Stimulated activated CD8-positive, alpha-beta memory T cell treated with anti-CD3 and anti-CD28 coated beads, Interleukin-7, amount 100 ng/mL, for 24 hours (primary cell): ENCODE data around the gene SEPTIN10.
"Not testable (repeated sequence)": the region's sequence is repeated elsewhere in the genome, so short reads cannot be mapped to it uniquely, and the experiment has no call there.

ENCODE experiments used
- DNase-seq: peaks from one replicate; pipeline ENCODE4 v3.0.0-alpha.2; 2020; ENCODE audit warnings: low read depth

The SEPTIN10 gene

DNA sequence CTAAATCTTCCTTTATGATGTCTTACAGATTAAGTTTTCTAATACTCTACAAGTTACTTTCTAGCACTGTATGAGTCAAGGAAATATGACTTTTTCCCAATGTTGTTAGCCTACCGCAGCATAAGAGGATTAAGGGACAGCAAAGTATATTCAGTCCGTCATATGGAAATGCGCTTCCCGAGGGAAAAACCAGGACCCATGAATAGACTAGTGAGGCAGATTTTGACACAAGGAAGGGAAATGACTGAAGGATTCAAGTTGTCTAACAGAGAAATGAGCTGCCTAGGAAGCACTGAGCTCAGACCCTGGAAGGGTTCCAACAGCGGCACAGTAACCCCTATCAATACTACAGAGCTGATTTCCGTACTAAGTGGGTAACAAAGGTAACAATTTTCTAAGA lies 12.0 kb downstream of the SEPTIN10 start:
- no peak for DNase-seq

DNA sequence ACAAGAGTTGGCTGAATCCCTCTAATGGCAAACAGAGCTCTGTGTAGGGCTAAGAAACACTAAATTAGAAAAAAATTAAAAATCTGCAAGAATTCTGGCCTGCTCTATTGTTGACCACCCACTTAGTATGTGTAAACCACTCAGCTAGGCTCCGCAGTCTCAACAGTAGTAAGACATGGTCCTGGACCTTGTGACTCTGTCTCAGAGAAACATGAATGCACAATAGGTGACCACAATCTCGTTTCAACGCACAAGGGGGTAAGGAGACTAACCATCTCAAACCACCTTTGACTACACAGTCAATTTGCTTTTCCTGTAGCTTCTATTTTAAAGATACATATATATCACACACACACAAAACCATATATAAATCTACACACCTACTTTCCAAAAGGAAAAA lies 16.5 kb downstream of the SEPTIN10 start:
- DNase-seq = no peak

DNA sequence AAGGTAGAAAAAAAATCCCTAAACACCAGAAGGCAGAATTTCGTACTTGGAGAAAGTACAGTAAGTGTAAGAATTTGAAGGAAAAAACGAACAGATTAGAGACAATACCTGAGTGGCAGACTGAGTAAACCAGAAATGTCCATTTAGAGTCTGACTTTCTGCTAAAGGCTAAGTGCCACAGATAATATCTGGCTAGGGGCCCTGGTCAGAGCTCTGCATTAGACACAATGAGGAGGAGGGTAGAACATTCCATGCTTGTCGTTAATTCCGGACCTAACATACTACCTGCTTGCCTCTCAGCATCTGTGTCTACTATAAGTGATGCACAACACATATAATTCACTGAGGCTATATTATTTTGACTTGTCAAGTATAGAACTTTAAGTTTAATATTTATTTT lies 18.1 kb downstream of the SEPTIN10 start:
- no peak for DNase-seq

DNA sequence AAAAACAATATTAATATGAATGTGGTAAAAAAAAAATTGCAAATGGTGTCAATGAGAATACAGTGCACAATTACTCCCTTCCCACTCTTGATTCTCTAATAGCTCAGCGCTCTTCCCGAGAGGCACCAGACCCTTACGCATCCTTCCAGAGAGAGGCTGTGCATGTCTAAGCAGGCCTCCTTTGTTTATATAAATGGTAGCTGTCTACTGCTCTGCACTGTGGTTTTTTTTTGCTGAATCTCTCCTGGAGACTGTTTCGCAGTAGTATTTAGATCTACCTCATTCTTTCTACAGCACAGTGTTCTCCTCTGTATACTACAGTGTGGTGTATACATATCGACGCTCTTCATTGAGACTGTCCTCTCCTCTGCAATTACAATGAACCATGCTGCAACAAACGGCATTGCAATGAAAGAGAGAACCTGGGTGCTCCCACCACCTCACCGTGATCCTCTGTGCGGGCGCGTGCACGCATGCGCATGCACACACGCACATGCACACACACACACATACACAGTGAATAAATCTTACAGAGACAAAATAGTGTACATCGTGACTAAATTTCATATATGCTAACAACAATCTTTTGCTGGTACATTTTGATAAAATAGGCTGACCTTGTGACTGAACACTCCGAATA lies 19.4 kb downstream of the SEPTIN10 start:
- no peak for DNase-seq

DNA sequence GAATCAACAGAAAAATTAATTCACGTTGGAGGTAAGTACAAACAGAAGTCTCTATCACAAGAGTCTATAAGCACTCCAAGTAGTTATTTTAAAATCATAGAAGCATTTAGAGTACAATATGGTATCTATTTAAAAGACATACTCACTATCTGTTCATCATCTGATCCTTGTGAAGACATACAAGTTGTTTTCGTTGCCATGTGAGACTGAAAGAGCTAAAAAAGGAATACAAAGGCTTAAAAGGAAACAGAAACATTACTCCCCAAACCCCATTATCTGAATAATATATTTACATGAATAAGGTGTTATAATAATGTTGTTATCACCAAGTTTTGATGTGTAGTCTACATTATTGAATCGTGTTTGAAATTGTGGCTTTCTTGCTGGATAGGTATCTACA lies 20.9 kb downstream of the SEPTIN10 start:
- no peak for DNase-seq

DNA sequence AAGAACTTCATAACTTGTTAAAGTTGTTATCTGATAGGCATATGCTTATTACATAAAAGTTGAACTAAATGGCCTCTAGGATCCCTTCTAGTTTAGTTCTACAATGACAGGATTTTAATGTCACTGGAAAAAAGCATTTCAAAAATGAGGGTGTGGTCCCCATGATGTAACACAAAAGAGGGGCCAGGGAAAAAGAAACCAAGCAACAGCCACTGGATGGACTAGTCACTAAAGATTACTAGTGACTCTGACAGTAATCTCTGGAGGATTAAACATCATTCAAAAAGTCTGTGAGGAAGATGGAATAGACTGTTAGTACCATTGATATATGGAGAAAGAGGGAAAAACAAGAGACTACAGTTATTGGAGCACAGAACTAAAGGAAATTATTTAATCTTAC lies 22.6 kb downstream of the SEPTIN10 start:
- no peak for DNase-seq

DNA sequence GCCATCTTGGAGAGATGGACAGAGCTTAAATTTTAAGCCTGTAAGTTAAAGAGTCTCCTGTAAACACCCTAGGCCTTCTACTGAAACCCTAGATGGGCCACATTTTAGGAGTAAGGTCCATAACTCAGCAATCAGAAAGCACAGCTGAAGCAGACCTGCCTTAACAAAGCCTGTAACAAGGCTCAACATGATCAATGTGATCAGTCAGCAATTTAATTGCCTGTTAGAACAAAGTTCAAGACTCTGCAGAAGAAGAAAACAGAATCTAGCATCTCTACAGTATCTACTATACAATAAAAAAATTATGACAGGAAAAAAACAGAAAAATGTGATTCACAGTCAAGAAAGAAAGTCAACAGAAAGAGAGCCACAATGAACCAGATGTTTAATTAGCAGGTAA lies 27.1 kb downstream of the SEPTIN10 start:
- DNase-seq = no peak

DNA sequence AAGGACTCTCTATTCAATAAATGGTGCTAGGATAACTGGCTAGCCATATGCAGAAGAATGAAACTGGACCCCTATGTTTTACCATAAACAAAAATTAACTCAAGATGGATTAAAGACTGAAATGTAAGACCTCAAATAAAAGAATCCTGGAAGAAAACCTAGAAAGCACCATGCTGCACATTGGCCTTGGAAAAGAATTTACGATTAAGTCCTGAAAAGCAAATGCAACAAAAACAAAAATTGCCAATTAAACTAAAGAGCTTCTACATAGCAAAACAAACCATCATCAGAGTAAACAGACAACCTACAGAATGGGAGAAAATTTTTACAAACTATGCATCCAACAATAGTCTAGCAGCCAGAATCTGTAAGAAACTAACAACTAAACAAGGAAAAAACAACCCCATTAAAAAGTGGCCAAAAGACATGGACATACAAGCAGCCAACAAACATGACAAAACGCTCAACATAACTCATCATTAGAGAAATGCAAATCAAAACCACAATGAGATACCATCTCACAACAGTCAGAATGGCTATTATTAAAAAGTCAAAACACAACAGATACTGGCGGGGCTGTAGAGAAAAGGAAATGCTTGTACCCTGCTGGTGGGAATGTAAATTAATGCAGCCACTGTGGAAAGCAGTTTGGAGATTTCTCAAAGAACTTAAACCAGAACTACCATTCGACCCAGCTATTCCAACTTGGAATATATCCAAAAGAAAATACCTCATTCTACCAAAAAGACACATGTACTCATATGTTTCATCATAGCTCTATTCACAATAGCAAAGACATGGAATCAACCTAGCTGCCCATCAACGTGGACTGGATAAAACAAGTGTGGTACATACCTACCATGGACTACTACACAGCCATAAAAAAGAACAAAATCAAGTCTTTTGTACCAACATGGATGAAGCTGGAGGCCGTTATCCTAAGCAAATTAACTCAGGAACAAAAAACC lies 30.6 kb downstream of the SEPTIN10 start:
- DNase-seq = no peak

DNA sequence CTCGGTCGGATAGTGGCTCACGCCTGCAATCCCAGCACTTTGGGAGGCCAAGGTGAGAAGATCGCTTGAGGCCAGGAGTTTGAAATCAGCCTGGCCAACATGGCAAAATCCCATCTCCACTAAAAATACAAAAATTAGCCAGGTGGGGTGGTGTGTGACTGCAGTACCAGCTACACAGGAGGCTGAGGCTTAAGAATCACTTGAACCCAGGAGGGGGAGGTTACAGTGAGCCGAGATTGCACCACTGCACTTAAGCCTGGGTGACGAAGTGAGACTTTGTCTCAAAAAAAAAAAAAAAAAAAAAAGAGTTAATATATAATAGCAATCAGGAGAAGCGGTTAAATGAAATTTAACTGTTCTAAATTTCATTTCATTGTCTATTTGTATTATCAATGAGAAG lies 36.1 kb downstream of the SEPTIN10 start:
- not testable (repeated sequence) for DNase-seq

DNA sequence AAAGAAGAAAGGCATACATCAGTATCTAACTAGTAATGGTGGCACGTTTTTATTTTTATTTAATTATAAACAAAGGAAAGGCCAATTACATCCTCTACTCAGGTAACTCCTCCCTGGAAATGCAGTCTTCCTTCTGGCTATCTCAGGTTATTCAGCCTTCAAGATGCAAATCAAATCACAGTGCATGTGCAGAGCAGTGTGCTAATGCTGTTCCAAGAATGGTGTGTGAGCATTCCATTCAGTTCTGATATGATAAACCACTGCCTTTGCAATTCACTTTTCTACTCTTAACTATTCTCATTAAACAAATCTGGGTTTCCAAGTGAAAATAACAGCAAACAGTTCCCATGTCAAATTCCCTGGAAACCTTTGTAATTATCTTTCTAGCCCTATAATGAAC lies 38.4 kb downstream of the SEPTIN10 start:
- no peak for DNase-seq

DNA sequence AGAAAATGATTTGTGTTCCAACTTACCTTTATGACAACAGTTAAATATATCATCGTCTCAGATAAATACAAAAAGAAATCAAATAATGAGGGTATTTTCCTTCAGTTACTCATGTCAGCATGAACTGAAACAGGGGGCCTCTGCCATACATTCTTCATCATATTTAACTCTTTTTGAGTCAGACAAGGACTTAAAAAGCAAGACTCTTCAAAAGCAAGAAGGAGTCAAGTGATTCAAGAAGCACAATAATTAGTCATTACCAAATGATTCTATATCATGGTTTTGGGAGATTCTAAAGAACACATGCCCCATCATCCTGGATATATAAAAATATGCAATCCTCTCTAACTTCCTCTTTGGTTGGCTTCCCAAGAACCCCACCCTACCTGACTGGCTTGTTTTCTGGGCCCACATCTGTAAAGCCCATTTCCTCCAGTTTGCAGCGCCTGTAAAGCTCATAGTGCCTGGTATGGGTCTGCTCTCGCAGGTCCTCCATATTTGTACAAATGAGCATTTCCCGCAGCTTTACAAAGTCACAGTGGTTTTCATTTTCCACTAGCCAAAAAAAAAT lies 49.7 kb downstream of the SEPTIN10 start:
- no peak for DNase-seq

DNA sequence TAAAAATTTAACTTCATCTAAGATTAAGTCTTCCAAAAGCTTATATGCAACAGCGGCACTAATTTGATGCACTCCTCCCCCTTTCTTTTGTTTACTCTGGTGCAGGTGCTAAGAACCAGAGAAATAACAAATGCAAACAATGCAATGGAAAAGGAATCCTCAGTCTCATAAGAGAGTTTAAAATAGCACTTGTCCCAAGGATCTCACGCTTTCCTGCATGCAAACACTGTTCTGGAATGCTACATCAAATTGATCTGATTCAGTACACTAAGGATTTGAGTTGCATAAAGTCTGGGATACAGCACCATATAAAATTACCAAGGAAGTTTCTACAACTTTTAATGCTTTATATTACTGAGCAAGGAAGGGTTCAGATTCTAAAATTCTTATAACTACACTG lies 50.5 kb downstream of the SEPTIN10 start:
- DNase-seq = no peak

DNA sequence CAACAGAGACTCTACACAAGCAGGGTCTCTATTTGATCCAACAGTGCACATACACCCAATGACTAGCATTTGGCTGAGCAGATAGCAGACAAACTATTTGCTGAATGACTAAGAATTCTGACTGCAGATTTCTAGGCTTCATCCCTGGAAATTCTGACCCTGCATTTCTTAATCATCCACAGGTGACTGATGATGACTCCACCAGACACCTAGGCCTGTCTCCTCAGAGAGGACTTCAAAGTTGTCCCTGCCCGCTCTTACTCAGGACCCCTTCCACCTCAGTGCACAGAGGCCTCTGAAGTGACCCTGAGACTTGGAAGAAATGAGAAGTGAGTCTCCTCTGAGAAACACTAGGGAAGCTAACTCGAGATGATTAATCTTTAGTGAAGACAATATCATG lies 51.3 kb downstream of the SEPTIN10 start:
- no peak for DNase-seq

DNA sequence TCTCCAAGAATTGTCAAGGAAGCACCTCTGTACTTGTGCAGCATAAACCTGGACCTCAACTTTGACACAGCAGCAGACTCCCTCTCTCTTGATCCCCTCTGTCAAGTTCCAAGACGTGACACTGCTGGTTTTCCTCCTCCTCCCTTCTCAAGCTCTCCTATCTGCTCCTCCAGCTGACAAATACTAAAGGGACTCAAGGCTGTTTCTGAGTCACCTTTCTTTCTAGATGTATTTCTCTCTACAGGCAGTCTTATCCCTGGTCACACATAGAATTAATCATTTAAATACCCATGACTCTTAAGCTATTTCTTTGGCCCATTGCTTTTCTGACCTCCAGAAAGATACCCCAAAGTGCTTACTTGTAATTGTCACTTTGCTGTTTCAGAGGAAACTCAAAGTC lies 53.5 kb downstream of the SEPTIN10 start:
- no peak for DNase-seq

DNA sequence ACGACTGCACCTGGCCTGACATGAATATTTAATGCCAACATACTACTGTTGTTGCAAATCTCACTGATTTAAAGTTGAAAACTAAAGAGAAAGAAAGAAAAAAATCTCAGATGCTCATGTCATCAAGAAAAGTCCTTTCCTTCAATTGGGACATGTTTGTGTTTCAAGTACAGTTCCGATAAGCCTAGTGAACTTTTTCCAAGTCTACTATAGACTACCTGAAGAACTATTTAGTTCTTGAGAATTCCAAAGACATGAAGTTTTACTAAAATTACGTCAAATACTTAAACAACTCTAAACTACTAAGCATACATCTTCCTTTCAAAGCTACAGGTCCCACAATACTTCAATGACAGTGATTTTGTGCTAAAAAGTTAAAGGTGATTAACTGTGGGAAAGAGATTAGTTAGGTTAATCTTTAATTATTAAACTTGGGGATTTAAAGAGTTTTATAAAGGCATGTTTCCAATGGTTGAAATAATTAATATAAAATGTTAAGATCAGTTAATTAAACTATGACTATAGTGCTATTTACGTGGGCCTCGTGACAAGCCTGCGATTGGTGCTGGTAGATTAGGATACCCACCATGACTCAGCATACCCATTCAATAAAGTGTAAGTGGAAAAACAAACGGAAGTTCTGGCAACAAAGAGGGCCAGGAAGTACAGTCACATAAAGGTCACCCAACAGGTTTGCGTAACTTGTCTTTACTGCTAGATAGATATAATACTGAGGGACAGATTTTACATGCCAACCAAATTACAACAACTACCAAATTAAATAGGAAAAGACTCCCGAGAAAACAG lies 55.5 kb downstream of the SEPTIN10 start:
- DNase-seq = no peak

DNA sequence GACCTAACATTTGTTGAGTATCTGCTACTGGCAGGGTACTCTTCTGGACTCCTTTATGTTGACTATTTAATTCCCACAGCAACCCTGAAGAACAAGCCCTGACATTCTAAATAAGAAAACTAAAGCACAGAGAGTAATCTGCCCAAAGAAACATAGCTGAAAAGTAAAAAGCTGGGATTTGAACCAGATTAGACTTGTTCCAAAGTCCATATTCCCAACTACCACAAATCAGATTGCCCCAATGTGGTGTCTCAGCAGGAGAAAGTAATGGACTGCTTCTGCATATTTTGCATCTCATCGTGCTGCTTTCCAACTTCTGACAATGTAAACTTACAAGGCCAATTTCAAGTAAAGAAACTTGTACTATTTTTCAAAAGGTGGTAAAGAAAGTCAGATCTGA lies 56.5 kb downstream of the SEPTIN10 start:
- no peak for DNase-seq

DNA sequence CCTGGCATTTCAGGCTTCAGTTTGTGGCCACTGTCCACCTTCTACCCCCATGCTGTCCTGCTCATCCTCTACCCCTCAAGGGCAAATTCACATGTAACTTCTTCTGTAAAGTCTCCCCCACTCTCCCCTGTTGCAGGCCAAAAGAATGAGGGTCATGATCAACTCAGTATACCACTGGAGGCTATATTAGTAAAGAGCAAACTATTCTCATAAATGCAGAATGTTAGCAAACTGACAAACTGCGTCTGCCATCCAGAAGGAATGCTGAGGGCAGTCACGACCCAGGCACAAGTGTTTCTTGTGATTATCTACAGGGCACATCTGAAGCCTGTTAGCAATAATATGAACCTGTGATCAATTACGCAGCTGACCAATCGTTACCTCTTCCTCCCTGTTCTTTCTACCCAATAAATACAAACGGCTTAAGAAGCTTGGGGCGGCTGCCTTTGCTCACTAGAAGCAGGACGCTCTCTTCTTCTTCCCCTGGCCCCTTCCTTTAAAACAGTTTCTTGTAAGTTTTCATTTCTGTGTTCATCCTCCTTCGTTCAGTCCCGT lies 58.3 kb downstream of the SEPTIN10 start:
- DNase-seq = no peak

DNA sequence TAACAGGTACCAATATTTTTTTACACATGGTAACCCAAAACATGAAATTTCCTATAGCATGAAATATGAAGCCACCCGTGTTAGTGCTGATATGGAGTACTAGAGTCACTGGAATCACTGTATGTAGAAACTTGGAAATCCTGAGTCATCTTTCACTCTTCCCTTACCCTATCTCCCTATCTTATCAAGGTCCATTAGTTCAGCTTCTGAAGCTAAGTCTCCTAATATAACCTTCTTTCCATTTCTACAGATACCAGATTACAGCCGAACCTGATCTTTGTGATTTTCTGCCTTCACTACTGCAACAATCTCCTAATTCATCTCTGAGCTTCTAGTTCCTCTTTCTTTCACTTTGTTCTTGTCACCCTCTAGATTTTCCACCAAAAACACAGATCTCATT lies 59.0 kb downstream of the SEPTIN10 start:
- DNase-seq = no peak

DNA sequence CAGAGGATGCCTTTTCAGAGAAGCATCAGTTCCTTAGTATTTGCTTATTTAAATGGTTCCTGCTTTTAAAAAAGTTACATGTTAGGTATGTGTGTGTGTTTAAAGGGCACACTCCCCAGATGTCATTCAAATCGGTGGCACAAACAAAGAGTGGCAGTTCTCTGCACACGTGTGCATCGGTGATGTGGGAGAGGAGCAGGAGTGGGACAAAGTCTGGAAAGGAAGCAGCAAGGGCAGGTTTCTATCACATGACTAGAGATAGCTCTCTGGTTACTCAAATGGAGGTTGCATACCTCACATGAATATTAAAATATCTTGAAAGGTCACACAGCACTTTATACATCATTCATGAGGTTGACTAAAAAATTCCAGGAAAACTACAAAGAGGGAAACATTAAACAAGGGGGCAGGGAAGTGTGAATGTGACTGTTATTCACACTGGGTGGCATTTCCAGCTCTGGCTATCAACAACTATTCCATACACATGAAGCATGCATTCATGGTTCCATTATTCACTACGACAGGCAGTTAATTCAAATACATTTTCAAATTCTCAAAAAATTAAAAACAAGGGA lies 64.7 kb downstream of the SEPTIN10 start:
- DNase-seq = no peak

DNA sequence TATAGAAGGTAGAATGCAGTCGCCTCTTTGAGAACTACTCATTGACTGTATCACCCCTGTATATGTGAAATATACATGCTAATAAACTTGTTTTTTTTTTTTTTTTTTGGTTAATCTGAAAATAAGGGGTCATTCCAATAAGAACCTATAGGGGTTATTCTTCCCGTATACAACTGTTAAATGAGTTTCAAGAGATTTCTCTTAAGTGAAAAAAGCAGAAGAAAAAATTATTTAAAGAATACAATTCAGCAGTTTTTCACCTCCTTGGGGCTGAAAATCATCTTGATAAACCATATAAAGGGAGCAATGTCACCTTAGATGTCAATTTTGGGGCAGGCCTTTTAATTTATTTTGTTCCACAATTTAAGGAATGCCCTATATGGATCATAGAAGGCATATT lies 66.5 kb downstream of the SEPTIN10 start:
- DNase-seq = no peak

DNA sequence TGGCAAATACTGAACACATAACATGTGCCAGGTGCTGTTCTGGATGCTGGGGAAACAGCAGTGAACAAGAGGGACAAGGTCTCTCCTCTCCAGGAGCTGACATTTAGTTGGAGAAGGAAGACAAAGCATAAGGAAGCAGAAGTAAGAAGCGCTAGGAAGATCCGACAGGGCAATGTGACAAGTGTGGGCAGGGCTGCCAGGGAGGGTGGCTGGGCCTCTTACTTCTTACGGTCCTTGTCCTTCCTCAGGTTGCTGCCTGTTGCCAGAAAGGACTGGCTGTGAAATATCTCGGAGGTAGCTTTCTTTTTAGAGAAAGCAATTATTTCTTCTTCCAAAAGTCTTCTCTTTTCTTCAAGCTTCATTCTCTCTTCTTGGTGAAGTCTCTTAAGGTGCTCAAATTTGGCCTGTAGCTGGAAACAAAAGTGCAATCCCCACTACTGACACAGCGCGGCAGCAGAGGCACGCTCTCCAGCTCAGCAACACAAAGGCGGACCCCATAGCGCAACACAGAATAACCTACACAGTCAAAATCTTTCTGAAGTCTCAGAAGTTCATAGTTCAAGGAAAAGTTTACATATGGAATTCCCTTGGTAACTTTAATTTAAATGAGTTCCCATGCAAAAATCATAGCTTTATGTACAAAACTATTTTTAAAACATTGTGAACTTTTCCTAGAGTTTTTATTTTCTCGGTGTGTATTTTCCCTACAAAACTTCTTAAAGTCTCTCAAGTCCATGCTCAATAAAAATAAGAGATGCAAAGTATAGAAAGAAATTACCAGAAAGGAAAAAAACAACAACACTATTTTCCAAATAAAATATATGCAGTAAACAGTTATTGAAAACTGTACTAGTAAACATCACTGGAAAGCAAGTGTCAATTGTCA lies 67.7 kb downstream of the SEPTIN10 start:
- DNase-seq = peak; percentile 46
